ENCODE data around the gene INSR. TPM values are rescaled to one million over a fixed set of nuclear protein-coding genes. Genes with fewer than 3 reads are reported as not detected.

Gene INSR
- total RNA-seq, 1 donor from 2014 or later, result 39.3 TPM

- no peak overlapping the region for H3K4me3 ChIP-seq
- no peak for DNase-seq (ENCODE audit: low spot score in 2 of 2)
- no peaks in the 10 kb centered on the region for H3K27me3 ChIP-seq
- H3K36me3 ChIP-seq, result no peaks in the 10 kb centered on the region
- peaks cover 0 to 20% of the 10 kb centered on the region in 2 donors for H3K4me1 ChIP-seq
- TF ChIP-seq CTCF (IDR thresholded peaks at IDR 0.05), result no peak
- intact Hi-C loops (cut with DNase I), result no loop called here
- no peaks in the 10 kb centered on the region for H3K9me3 ChIP-seq
- H3K27ac ChIP-seq, result peak overlapping the region in 1 of 2 donors; percentile 27
These were observed 39.1 kb downstream of the INSR start for GRCh38 chr19:7255119-7255518.

- no peak overlapping the region for H3K4me3 ChIP-seq
- H3K27ac ChIP-seq, result peak overlapping the region in 1 of 2 donors; percentile 27
- no peaks in the 10 kb centered on the region for H3K27me3 ChIP-seq
- H3K36me3 ChIP-seq, result no peaks in the 10 kb centered on the region
- intact Hi-C loops (cut with DNase I), result no loop called here
- TF ChIP-seq CTCF (IDR thresholded peaks at IDR 0.05), result no peak
- DNase-seq (ENCODE audit: low spot score in 2 of 2), result no peak
- H3K4me1 ChIP-seq, result peaks cover 0 to 23% of the 10 kb centered on the region in 2 donors
- H3K9me3 ChIP-seq, result no peaks in the 10 kb centered on the region
These were observed 39.6 kb downstream of the INSR start for GRCh38 chr19:7254590-7254989.

GRCh38 chr19:7252364-7252763 lies 41.9 kb downstream of the INSR start:
- no peaks in the 10 kb centered on the region for H3K27me3 ChIP-seq
- peak overlapping the region in 1 of 2 donors; percentile 11 for H3K27ac ChIP-seq
- no peaks in the 10 kb centered on the region for H3K36me3 ChIP-seq
- intact Hi-C loops (cut with DNase I), result no loop called here
- no peak for DNase-seq (ENCODE audit: low spot score in 2 of 2)
- no peaks in the 10 kb centered on the region for H3K9me3 ChIP-seq
- TF ChIP-seq CTCF (IDR thresholded peaks at IDR 0.05), result no peak
- H3K4me1 ChIP-seq, result peaks cover 0 to 21% of the 10 kb centered on the region in 2 donors
- H3K4me3 ChIP-seq, result no peak overlapping the region

GRCh38 chr19:7251494-7251893 lies 42.7 kb downstream of the INSR start:
- no peak for DNase-seq (ENCODE audit: low spot score in 2 of 2)
- TF ChIP-seq CTCF (IDR thresholded peaks at IDR 0.05), result no peak
- H3K9me3 ChIP-seq, result no peaks in the 10 kb centered on the region
- H3K27ac ChIP-seq, result peak overlapping the region; percentile 80 to 92
- peaks cover 0 to under 1% of the 10 kb centered on the region in 2 donors for H3K36me3 ChIP-seq
- no peaks in the 10 kb centered on the region for H3K27me3 ChIP-seq
- intact Hi-C loops (cut with DNase I), result no loop called here
- H3K4me3 ChIP-seq, result no peak overlapping the region
- H3K4me1 ChIP-seq, result peaks cover 0 to 23% of the 10 kb centered on the region in 2 donors

GRCh38 chr19:7250951-7251350 lies 43.3 kb downstream of the INSR start:
- H3K9me3 ChIP-seq, result no peaks in the 10 kb centered on the region
- intact Hi-C loops (cut with DNase I), result no loop called here
- H3K27me3 ChIP-seq, result no peaks in the 10 kb centered on the region
- TF ChIP-seq CTCF (IDR thresholded peaks at IDR 0.05), result no peak
- peak overlapping the region; percentile 80 to 92 for H3K27ac ChIP-seq
- peak overlapping the region in 1 of 2 donors; percentile 27 for H3K4me3 ChIP-seq
- DNase-seq (ENCODE audit: low spot score in 2 of 2), result no peak
- peaks cover 0 to 23% of the 10 kb centered on the region in 2 donors for H3K4me1 ChIP-seq
- H3K36me3 ChIP-seq, result peaks cover 0 to 4% of the 10 kb centered on the region in 2 donors
